Panc1 (cell line): ENCODE data around the gene PSORS1C2. TPM values are rescaled to one million over a fixed set of nuclear protein-coding genes. Genes with fewer than 3 reads are reported as not detected.

Experiments
- ATAC-seq: fragments of 200-7000 bp; cut with Tn5 transposase; 2 replicates; pipeline ENCODE4 v1.9.1; 2020; ENCODE audit warnings: mild to moderate bottlenecking, moderate library complexity
- BruUV-seq: library from RNA; stranded (reverse); fragments of 400-500 nt; replicated peaks from 2 replicates; lab custom pipeline; 2021; lab: Mats Ljungman, UMichigan
- CTCF ChIA-PET: fragments of 300-600 bp; sonication (Branson Sonifier 250); formaldehyde crosslinking; loops from one replicate; lab custom pipeline; 2022; ENCODE audit warnings: antibody characterized with exemption; lab: Charles Lee
- POLR2A ChIA-PET: fragments of 300-600 bp; sonication (Branson Sonifier 250); formaldehyde crosslinking; loops from one replicate; lab custom pipeline; 2022; ENCODE audit warnings: antibody characterized with exemption; lab: Charles Lee
- DNase-seq: peaks from one replicate; pipeline ENCODE4 v3.0.0-alpha.2; 2010; ENCODE audit warnings: low read depth, low spot score
- H3K27ac ChIP-seq: 2 replicates; pipeline ENCODE4 v1.5.1; 2011; ENCODE audit warnings: mild to moderate bottlenecking, low read length, inconsistent platforms
- H3K27me3 ChIP-seq: fragments of 200-500 bp; sonication (Bioruptor generic); 2 replicates; pipeline ENCODE4 v1.6.0; 2014; ENCODE audit warnings: low read length, inconsistent platforms; ENCODE audit not compliant: control insufficient read depth, insufficient read depth
- H3K36me3 ChIP-seq: fragments of 200-500 bp; sonication (Bioruptor generic); 2 replicates; pipeline ENCODE4 v1.5.1; 2014; ENCODE audit warnings: inconsistent platforms, mild to moderate bottlenecking, low read length, moderate library complexity; ENCODE audit not compliant: control insufficient read depth, insufficient read depth
- H3K4me1 ChIP-seq: 2 replicates; pipeline ENCODE4 v1.5.1; 2011; ENCODE audit warnings: inconsistent platforms, mild to moderate bottlenecking, low read length, moderate library complexity; ENCODE audit not compliant: control insufficient read depth, insufficient read depth
- H3K4me3 ChIP-seq, 2 experiments: 2 replicates each; pipeline ENCODE4 v1.5.1; 2011 to 2012; ENCODE audit warnings: low read depth in 2 of 2, low read length in 2 of 2, mild to moderate bottlenecking in 2 of 2, inconsistent platforms in 1 of 2, moderate library complexity in 1 of 2
- H3K9me3 ChIP-seq: fragments of 200-500 bp; sonication (Bioruptor generic); 2 replicates; pipeline ENCODE4 v1.5.1; 2014; ENCODE audit warnings: low read depth, mild to moderate bottlenecking, inconsistent platforms, low read length, moderate library complexity; ENCODE audit not compliant: control insufficient read depth, insufficient read depth
- CTCF ChIP-seq: fragments of 450-650 bp; IDR thresholded peaks from 2 replicates; pipeline ENCODE4 v1.5.1; 2017; ENCODE audit warnings: mild to moderate bottlenecking
- POLR2AphosphoS5 ChIP-seq: IDR thresholded peaks from 2 replicates; pipeline ENCODE4 v1.6.1; 2012; ENCODE audit warnings: mild to moderate bottlenecking, low read depth, low read length, moderate library complexity
- SIN3A ChIP-seq: IDR thresholded peaks from 2 replicates; pipeline ENCODE4 v1.6.1; 2012; ENCODE audit warnings: low read depth, mild to moderate bottlenecking, low read length, moderate library complexity, borderline replicate concordance; ENCODE audit not compliant: insufficient read depth
- TCF7L2 ChIP-seq: IDR thresholded peaks from 2 replicates; pipeline ENCODE4 v1.6.1; 2011; ENCODE audit warnings: mild to moderate bottlenecking, low read depth, low read length, inconsistent platforms
- in situ Hi-C: cut with HindIII; loops from 2 replicates; pipeline ENCODE4 v1.10.0; 2016; ENCODE audit warnings: low sequenced_read_pairs, low pct_unique_long_range_greater_than_20kb
- intact Hi-C: fragments of 100-400 bp; cut with micrococcal nuclease; formaldehyde crosslinking; loops from one replicate; pipeline ENCODE4 v1.10.0; 2022; ENCODE audit not compliant: unreplicated experiment
- total RNA-seq: library from RNA; stranded (reverse); gene quantifications from one replicate; pipeline ENCODE4 v1.2.1, GENCODE V29; 2021; ENCODE audit not compliant: unreplicated experiment
- TF ChIP-seq, protein P1 (sequence below), 2 experiments: IDR thresholded peaks; 2 replicates each; pipeline ENCODE4 v1.6.1; 2011 to 2012; ENCODE audit warnings: low read depth in 2 of 2, control low read depth in 1 of 2, low read length in 1 of 2, mild to moderate bottlenecking in 1 of 2, moderate library complexity in 1 of 2; ENCODE audit not compliant: insufficient read depth in 1 of 2

Gene PSORS1C2
- total RNA-seq, 1 experiment from 2014 or later = not detected

DNA sequence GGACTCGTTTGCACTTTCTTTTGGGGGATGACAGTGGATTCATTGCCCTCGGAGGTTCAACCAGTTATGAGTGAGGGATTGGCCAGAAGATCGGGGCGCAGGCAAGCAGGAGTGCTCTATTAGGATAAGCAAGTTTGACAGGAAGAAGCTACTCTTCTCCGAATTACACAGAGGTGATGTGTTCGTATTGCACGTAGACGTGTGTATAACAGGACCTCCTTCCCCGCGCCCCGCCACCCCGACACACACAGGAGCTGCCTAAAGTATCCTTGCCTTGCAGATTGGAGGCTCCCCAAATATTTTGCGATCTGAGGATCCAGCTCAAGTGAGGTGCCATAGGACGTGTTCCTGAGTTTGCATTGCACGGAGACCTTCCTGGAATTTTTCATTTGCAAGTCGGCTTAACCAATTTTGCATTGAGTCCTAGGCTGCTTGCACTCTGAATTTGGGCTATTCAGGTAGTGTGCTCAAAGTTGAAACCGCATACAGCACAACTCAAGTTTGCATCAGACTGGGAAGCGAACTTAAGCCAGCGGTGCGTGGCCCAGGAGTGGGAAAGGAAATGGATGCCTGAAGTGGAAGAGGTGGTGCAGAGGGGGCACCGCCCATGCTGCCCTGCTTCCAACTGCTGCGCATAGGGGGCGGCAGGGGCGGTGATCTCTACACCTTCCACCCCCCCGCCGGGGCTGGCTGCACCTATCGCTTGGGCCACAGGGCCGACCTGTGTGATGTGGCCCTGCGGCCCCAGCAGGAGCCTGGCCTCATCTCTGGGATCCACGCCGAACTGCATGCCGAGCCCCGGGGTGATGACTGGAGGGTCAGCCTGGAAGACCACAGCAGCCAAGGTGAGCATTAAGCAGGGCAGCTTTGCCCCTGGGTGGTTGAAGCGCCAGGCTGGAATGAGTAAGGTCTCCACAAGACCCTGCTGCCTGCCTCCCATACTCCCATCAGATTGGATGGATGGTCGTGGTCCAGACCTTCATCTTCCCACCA is 20.3 kb upstream of the PSORS1C2 start:
- peak overlapping the region; percentile 72 for H3K27ac ChIP-seq
- H3K4me3 ChIP-seq = peak overlapping the region; percentile 65 to 75
- POLR2A ChIA-PET = interaction anchor here (0.5 kb wide), 1 partner anchor 17 kb away, joined by 3 read pairs; no protein-coding TSS in a partner anchor
- BruUV-seq = TSS peak; percentile 77
- TF ChIP-seq POLR2AphosphoS5 (no peak), TCF7L2 (no peak), SIN3A (no peak), CTCF (no peak)
- TF ChIP-seq, protein P1, sequence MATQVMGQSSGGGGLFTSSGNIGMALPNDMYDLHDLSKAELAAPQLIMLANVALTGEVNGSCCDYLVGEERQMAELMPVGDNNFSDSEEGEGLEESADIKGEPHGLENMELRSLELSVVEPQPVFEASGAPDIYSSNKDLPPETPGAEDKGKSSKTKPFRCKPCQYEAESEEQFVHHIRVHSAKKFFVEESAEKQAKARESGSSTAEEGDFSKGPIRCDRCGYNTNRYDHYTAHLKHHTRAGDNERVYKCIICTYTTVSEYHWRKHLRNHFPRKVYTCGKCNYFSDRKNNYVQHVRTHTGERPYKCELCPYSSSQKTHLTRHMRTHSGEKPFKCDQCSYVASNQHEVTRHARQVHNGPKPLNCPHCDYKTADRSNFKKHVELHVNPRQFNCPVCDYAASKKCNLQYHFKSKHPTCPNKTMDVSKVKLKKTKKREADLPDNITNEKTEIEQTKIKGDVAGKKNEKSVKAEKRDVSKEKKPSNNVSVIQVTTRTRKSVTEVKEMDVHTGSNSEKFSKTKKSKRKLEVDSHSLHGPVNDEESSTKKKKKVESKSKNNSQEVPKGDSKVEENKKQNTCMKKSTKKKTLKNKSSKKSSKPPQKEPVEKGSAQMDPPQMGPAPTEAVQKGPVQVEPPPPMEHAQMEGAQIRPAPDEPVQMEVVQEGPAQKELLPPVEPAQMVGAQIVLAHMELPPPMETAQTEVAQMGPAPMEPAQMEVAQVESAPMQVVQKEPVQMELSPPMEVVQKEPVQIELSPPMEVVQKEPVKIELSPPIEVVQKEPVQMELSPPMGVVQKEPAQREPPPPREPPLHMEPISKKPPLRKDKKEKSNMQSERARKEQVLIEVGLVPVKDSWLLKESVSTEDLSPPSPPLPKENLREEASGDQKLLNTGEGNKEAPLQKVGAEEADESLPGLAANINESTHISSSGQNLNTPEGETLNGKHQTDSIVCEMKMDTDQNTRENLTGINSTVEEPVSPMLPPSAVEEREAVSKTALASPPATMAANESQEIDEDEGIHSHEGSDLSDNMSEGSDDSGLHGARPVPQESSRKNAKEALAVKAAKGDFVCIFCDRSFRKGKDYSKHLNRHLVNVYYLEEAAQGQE (IDR thresholded peaks at IDR 0.05; ENCODE audit: insufficient read depth in 1 of 2, low read depth in 2 of 2, low read length in 1 of 2) = no peak
- intact Hi-C loops (no loop called here), in situ Hi-C loops (no loop called here)
- no peaks in the 10 kb centered on the region for H3K9me3 ChIP-seq
- no peak for DNase-seq
- ATAC-seq = peak; percentile 15; the same call in 1 of the 2 replicates
- peaks cover 13% of the 10 kb centered on the region for H3K4me1 ChIP-seq
- H3K36me3 ChIP-seq = peaks cover 2% of the 10 kb centered on the region; the same call in 1 of the 2 replicates
- CTCF ChIA-PET = interaction anchor here (1.0 to 1.2 kb wide), 3 partner anchors 22 to 245 kb away, joined by 3 to 4 read pairs (median 4); partner anchors contain the start of gene VARS2
- no peaks in the 10 kb centered on the region for H3K27me3 ChIP-seq

DNA sequence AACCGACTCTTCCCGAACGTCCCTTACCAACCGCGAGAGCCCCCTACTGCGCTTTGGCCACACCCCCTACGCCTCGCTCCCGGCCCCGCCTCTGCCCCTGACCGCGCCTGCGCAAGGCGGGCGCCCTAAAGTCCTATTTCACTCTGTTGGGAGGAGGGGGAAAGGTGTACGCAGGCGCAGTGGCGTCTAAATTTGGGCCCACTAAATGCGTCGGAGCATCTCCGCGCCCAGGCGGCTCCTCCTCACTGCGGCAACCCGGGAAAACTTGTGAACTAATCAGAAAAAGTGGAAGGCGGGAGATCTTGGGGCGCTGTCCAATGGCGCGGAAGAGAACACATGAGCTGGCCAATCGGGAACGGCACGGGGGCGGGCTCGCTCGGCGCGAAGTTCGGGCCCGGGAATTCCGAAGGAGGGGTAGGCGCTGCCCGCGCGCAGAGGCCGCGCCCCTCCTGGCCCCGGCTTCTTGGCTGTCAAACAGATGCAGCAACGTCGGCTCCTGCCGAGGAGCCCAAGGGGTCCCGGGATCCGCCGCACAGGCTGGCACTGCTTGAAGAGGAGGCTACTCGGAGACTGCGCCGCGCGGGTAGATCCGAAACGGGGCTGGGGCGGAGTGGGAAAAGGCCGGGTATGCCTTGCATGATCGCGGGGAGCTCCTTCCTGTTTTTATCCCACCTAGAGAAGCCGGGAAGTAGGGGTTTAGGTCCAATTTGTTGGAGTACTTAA is 19.4 kb upstream of the PSORS1C2 start, which contains the start of gene TCF19:
Gene TCF19, plus strand, starts transcription at position 450 of the 723 bp plus-strand sequence. CDS start 881 bp downstream, outside the sequence.
- H3K4me1 ChIP-seq = peaks cover 13% of the 10 kb centered on the region
- in situ Hi-C loops = no loop called here
- H3K4me3 ChIP-seq = peak within 1 kb of the TSS; percentile 65 to 75
- CTCF ChIA-PET = interaction anchor here (1.0 to 1.2 kb wide), 3 partner anchors 21 to 244 kb away, joined by 3 to 4 read pairs (median 4); partner anchors contain the start of gene VARS2
- BruUV-seq = no TSS peak
- peak; percentile 98 for ATAC-seq
- no peaks in the 10 kb centered on the region for H3K9me3 ChIP-seq
- intact Hi-C loops = no loop called here
- H3K27ac ChIP-seq = peak within 1 kb of the TSS; percentile 86
- POLR2A ChIA-PET = no interaction called here
- H3K27me3 ChIP-seq = no peaks in the 10 kb centered on the region
- TF ChIP-seq CTCF = no peak
- peak; percentile 99 for TF ChIP-seq SIN3A
- 0 out of 2 replicates have a peak, but pooled peaks have one; percentile 19 for TF ChIP-seq TCF7L2
- DNase-seq = peak; percentile 96
- H3K36me3 ChIP-seq = peaks cover 2% of the 10 kb centered on the region; the same call in 1 of the 2 replicates
